ENCODE data around the gene PHF20.
"Not testable (repeated sequence)": the region's sequence is repeated elsewhere in the genome, so short reads cannot be mapped to it uniquely, and the experiment has no call there.

PHF20 gene

GRCh38 chr20:35888657-35889056, 116.8 kb downstream of the PHF20 start:
- DNase-seq: no peak

- DNase-seq: no peak
Observed at GRCh38 chr20:35891375-35891774, 119.6 kb downstream of the PHF20 start.

GRCh38 chr20:35892871-35893270, 121.1 kb downstream of the PHF20 start:
- no peak for DNase-seq

GRCh38 chr20:35893942-35894341, 122.1 kb downstream of the PHF20 start:
- DNase-seq: no peak

GRCh38 chr20:35895516-35895915, 123.7 kb downstream of the PHF20 start:
- not testable (repeated sequence) for DNase-seq

GRCh38 chr20:35899064-35899463, 127.2 kb downstream of the PHF20 start:
- DNase-seq: no peak

- not testable (repeated sequence) for DNase-seq
Observed at GRCh38 chr20:35901230-35901629, 129.4 kb downstream of the PHF20 start.

GRCh38 chr20:35901678-35902544, 130.1 kb downstream of the PHF20 start:
- DNase-seq: peak in 1 of 2 experiments; percentile 19

GRCh38 chr20:35902545-35902941, 130.7 kb downstream of the PHF20 start:
- no peak for DNase-seq

GRCh38 chr20:35903843-35904242, 132.0 kb downstream of the PHF20 start:
- no peak for DNase-seq

- DNase-seq: no peak
Observed at GRCh38 chr20:35904982-35905663, 133.3 kb downstream of the PHF20 start.

GRCh38 chr20:35907017-35907701, 135.3 kb downstream of the PHF20 start:
- no peak for DNase-seq

- no peak for DNase-seq
Observed at GRCh38 chr20:35908007-35908406, 136.2 kb downstream of the PHF20 start.

- DNase-seq: no peak
Observed at GRCh38 chr20:35909176-35909575, 137.4 kb downstream of the PHF20 start.

- no peak for DNase-seq
Observed at GRCh38 chr20:35909796-35910195, 138.0 kb downstream of the PHF20 start.

- DNase-seq: no peak
Observed at GRCh38 chr20:35910254-35910653, 138.4 kb downstream of the PHF20 start.

GRCh38 chr20:35912881-35913280, 141.1 kb downstream of the PHF20 start:
- no peak for DNase-seq

GRCh38 chr20:35917077-35917476, 145.3 kb downstream of the PHF20 start:
- no peak for DNase-seq

GRCh38 chr20:35918021-35918420, 146.2 kb downstream of the PHF20 start:
- no peak for DNase-seq

- DNase-seq: no peak
Observed at GRCh38 chr20:35920523-35920922, 148.7 kb downstream of the PHF20 start.

GRCh38 chr20:35929301-35929700, 157.5 kb downstream of the PHF20 start:
- no peak for DNase-seq

GRCh38 chr20:35934050-35934449, 162.2 kb downstream of the PHF20 start:
- DNase-seq: no peak

- DNase-seq: no peak
Observed at GRCh38 chr20:35939264-35939663, 167.4 kb downstream of the PHF20 start.

- no peak for DNase-seq
Observed at GRCh38 chr20:35941620-35942019, 169.8 kb downstream of the PHF20 start.

All from NCI-H446 (cell line).